ENCODE measurements around the gene DNAI1. TPM values are rescaled to one million over a fixed set of nuclear protein-coding genes. Genes with fewer than 3 reads are reported as not detected.

DNAI1 gene
- polyA plus RNA-seq, 1 donor (not counting 4 experiments of a cell fraction or from before 2014, with no cell fraction given) = 0.08 TPM

DNA sequence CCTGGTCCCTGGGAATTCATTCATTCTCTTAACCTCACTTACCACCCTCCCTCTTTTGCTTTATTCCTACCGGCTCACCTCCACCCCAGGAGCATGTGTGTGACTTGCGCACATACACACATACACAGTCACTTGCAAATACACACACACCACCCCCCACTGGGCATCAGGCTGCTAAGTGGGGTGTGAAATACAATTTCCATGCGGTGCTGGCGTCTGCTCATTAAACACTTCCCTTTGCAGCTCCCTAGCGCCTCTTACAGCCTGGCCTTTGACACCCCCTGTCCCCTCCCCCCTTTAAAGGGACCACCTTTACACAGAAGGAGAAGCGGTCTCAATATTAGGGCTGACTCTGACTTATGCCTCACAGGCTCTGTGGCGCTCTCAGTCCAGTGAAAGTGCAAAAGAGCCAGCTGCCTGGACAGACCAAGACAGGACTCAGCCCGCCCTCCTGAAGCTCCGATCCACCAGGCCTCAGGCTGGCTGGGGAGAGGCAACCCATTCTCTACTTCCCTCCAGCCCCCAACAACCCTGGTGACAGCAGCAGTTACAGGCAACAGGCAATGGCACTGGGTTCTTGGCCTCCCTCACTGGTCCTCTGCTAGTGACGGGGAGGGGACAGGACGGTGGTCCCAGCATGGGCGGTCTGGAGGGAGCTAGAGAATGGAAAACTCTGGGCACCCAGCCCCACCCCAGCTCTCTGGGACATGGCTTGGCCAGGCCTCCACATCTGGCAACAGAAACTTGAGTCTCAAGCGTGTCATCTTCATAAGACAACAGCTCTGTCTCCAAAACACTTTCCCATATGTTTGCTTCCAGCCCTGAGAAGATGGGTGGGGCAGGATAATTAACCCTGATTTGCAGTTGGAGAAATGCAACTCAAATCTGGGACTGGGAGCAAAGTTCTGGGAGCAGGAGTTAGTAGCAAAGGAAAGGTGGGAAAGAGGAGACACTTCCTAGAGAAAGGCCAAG lies 52.2 kb downstream of the DNAI1 start:
- Histone ChIP-seq H2AFZ (ENCODE audit: control insufficient read depth, low read length) (no peak overlapping the region), H3K36me3 (ENCODE audit: control insufficient read depth in 2 of 2, extremely low read depth in 1 of 2, insufficient read depth in 2 of 2, low read length in 2 of 2) (no peaks in the 10 kb centered on the region), H3K4me3 (ENCODE audit: control insufficient read depth in 2 of 3, extremely low read depth in 1 of 3, insufficient read depth in 2 of 3, low read depth in 1 of 3, low read length in 3 of 3) (no peak overlapping the region), H3K9me1 (ENCODE audit: control insufficient read depth, extremely low read depth, insufficient read depth, low read length) (no peaks in the 10 kb centered on the region), H3K9ac (ENCODE audit: control insufficient read depth, extremely low read depth, insufficient read depth, low read length) (no peak overlapping the region), H3K79me2 (ENCODE audit: control insufficient read depth, insufficient read depth, low read length) (no peaks in the 10 kb centered on the region), H3K27me3 (ENCODE audit: control insufficient read depth, extremely low read depth, insufficient read depth, low read length) (peaks cover 13% of the 10 kb centered on the region), H3K4me2 (ENCODE audit: control insufficient read depth, extremely low read depth, insufficient read depth, low read depth, low read length) (no peak overlapping the region), H3K4me1 (ENCODE audit: control insufficient read depth, extremely low read depth, insufficient read depth, low read length) (no peaks in the 10 kb centered on the region), H3K9me3 (ENCODE audit: control insufficient read depth, low read depth, low read length) (no peaks in the 10 kb centered on the region), H4K20me1 (ENCODE audit: control insufficient read depth, extremely low read depth, insufficient read depth, low read length) (no peaks in the 10 kb centered on the region), H3K27ac (ENCODE audit: control insufficient read depth, insufficient read depth, low read length) (no peak overlapping the region)
- DNase-seq (ENCODE audit: low read depth, low spot score) (no peak), FAIRE-seq (no peak)
- dilution Hi-C loops (cut with MboI; ENCODE audit: extremely low pct_ligation_motif_present, low sequenced_read_pairs) = no loop called here
- TF ChIP-seq EZH2 (IDR thresholded peaks at IDR 0.05; ENCODE audit: low read length) = no peak
- TF ChIP-seq, protein P1, sequence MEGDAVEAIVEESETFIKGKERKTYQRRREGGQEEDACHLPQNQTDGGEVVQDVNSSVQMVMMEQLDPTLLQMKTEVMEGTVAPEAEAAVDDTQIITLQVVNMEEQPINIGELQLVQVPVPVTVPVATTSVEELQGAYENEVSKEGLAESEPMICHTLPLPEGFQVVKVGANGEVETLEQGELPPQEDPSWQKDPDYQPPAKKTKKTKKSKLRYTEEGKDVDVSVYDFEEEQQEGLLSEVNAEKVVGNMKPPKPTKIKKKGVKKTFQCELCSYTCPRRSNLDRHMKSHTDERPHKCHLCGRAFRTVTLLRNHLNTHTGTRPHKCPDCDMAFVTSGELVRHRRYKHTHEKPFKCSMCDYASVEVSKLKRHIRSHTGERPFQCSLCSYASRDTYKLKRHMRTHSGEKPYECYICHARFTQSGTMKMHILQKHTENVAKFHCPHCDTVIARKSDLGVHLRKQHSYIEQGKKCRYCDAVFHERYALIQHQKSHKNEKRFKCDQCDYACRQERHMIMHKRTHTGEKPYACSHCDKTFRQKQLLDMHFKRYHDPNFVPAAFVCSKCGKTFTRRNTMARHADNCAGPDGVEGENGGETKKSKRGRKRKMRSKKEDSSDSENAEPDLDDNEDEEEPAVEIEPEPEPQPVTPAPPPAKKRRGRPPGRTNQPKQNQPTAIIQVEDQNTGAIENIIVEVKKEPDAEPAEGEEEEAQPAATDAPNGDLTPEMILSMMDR (optimal IDR thresholded peaks at IDR 0.05 in 1 of 3, IDR thresholded peaks at IDR 0.05 in 1 of 3, conservative IDR thresholded peaks at IDR 0.05 in 1 of 3; ENCODE audit: extremely low read depth in 1 of 3, insufficient read depth in 2 of 3, low read length in 3 of 3) = no peak

DNA sequence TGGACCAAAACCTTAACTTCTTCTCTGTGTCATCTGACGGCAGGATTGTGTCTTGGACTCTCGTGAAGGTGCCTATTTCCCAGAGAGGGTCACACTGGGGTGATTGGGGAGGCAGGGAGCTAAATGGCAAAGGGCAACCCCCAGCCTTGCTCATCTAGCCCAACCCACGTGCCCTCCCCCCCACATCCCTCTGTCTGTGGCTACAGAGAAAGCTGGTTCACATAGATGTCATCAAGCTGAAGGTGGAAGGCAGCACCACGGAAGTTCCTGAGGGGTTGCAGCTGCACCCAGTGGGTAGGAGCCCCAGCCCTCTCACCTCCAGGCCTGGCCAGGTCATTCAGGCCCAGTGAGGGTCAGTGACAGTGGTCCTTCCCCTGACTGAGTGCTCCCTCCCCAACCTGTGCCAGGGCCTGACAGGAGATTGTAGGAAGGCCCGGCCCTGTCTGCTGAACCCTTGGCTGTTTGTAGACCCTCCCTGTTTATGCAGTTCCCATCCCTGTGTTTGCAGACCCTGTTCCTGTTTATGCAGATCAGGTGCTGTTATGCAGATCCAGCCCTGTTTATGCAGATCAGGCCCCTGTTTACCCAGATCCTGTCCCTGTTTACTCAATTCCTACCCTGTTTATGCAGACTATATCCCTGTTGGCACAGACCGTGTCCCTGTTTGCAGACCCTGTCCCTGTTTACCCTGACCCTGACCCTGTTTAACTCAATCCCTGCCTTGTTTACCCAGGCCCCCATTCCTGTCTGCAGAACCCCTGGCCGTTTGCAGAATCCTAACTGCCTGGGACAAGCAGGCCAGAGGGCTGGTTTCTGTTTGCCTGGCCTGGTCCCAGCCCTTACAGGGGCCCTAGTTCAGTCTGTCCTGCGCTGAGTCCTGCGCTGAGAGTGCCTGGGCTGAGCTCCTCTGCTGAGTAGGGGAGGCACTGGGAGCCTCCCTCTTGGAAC lies 53.8 kb downstream of the DNAI1 start:
- Histone ChIP-seq H3K9ac (ENCODE audit: control insufficient read depth, extremely low read depth, insufficient read depth, low read length) (no peak overlapping the region), H3K9me3 (ENCODE audit: control insufficient read depth, low read depth, low read length) (no peaks in the 10 kb centered on the region), H3K4me3 (ENCODE audit: control insufficient read depth in 2 of 3, extremely low read depth in 1 of 3, insufficient read depth in 2 of 3, low read depth in 1 of 3, low read length in 3 of 3) (no peak overlapping the region), H3K79me2 (ENCODE audit: control insufficient read depth, insufficient read depth, low read length) (no peaks in the 10 kb centered on the region), H3K36me3 (ENCODE audit: control insufficient read depth in 2 of 2, extremely low read depth in 1 of 2, insufficient read depth in 2 of 2, low read length in 2 of 2) (no peaks in the 10 kb centered on the region), H3K4me1 (ENCODE audit: control insufficient read depth, extremely low read depth, insufficient read depth, low read length) (no peaks in the 10 kb centered on the region), H4K20me1 (ENCODE audit: control insufficient read depth, extremely low read depth, insufficient read depth, low read length) (no peaks in the 10 kb centered on the region), H3K4me2 (ENCODE audit: control insufficient read depth, extremely low read depth, insufficient read depth, low read depth, low read length) (no peak overlapping the region), H2AFZ (ENCODE audit: control insufficient read depth, low read length) (no peak overlapping the region), H3K9me1 (ENCODE audit: control insufficient read depth, extremely low read depth, insufficient read depth, low read length) (no peaks in the 10 kb centered on the region), H3K27me3 (ENCODE audit: control insufficient read depth, extremely low read depth, insufficient read depth, low read length) (peaks cover 4% of the 10 kb centered on the region), H3K27ac (ENCODE audit: control insufficient read depth, insufficient read depth, low read length) (no peak overlapping the region)
- dilution Hi-C loops (cut with MboI; ENCODE audit: extremely low pct_ligation_motif_present, low sequenced_read_pairs) = no loop called here
- TF ChIP-seq EZH2 (IDR thresholded peaks at IDR 0.05; ENCODE audit: low read length) = no peak
- TF ChIP-seq, protein P1 (optimal IDR thresholded peaks at IDR 0.05 in 1 of 3, IDR thresholded peaks at IDR 0.05 in 1 of 3, conservative IDR thresholded peaks at IDR 0.05 in 1 of 3; ENCODE audit: extremely low read depth in 1 of 3, insufficient read depth in 2 of 3, low read length in 3 of 3) = no peak
- FAIRE-seq = no peak
- DNase-seq (ENCODE audit: low read depth, low spot score) = no peak
